ENCODE data around the gene FRYL.
"Not testable (repeated sequence)": the region's sequence is repeated elsewhere in the genome, so short reads cannot be mapped to it uniquely, and the experiment has no call there.

The FRYL gene

GRCh38 chr4:48683784-48684666 is 96.1 kb downstream of the FRYL start:
- no peak overlapping the region for H3K4me2 ChIP-seq (ENCODE audit: low read depth, low read length, poor library complexity, severe bottlenecking)
- no peaks in the 10 kb centered on the region; the same call in 1 of the 2 replicates for H3K36me3 ChIP-seq (ENCODE audit: low read length)
- no peak overlapping the region for H2AFZ ChIP-seq (ENCODE audit: low read depth, low read length, severe bottlenecking)
- no peaks in the 10 kb centered on the region for H4K20me1 ChIP-seq (ENCODE audit: low read depth, low read length)
- no peak overlapping the region for H3K4me3 ChIP-seq (ENCODE audit: insufficient read depth, low read length, poor library complexity, severe bottlenecking)
- H3K79me2 ChIP-seq (ENCODE audit: insufficient read depth, low read length): peaks cover 69% of the 10 kb centered on the region
- peaks cover 4% of the 10 kb centered on the region; the same call in 1 of the 2 replicates for H3F3A ChIP-seq (ENCODE audit: insufficient read depth)
- H3K9ac ChIP-seq (ENCODE audit: low read length): no peak overlapping the region
- no peak for TF ChIP-seq EZH2phosphoT487 (conservative IDR thresholded peaks at IDR 0.05; ENCODE audit: low read length)
- TF ChIP-seq CTCF (IDR thresholded peaks at IDR 0.05; ENCODE audit: insufficient read depth, low read length, poor library complexity, severe bottlenecking): no peak
- H3K9me2 ChIP-seq (replicated peaks; ENCODE audit: insufficient read depth, low read length): no peaks in the 10 kb centered on the region
- no peak overlapping the region for H3K27ac ChIP-seq (ENCODE audit: low read depth, low read length)
- no peaks in the 10 kb centered on the region for H3K27me3 ChIP-seq (ENCODE audit: low read length)
- no peaks in the 10 kb centered on the region for H3K9me3 ChIP-seq (ENCODE audit: insufficient read depth, low read length)

GRCh38 chr4:48682870-48683269 is 97.2 kb downstream of the FRYL start:
- not testable (repeated sequence) for H2AFZ ChIP-seq (ENCODE audit: low read depth, low read length, severe bottlenecking); H3K27me3 ChIP-seq (ENCODE audit: low read length); H3K9ac ChIP-seq (ENCODE audit: low read length); H3K9me3 ChIP-seq (ENCODE audit: insufficient read depth, low read length); H3F3A ChIP-seq (ENCODE audit: insufficient read depth); H3K9me2 ChIP-seq (replicated peaks; ENCODE audit: insufficient read depth, low read length); H3K4me2 ChIP-seq (ENCODE audit: low read depth, low read length, poor library complexity, severe bottlenecking); H3K27ac ChIP-seq (ENCODE audit: low read depth, low read length); H3K36me3 ChIP-seq (ENCODE audit: low read length); H3K4me3 ChIP-seq (ENCODE audit: insufficient read depth, low read length, poor library complexity, severe bottlenecking); H4K20me1 ChIP-seq (ENCODE audit: low read depth, low read length)
- H3K79me2 ChIP-seq (ENCODE audit: insufficient read depth, low read length): peaks cover 69% of the 10 kb centered on the region

DNA sequence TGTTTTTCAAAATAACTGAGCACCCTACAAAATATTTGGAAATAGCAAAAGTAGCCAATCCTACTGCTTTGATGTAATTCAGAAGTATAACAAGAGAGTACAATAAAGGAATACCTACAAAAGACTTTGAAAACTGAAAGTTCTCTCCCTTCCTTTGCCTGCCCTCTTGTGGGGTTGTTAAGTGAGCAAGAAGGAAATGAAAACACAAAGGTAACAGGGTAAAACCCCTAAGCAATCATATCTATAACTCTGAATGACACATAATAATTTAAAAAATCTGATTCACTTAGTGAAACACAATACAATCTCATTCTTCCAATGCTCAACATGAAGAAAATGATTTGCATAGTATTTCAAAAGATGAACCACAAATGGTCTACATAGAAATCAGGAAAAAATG is 98.2 kb downstream of the FRYL start:
- H3K79me2 ChIP-seq (ENCODE audit: insufficient read depth, low read length): peaks cover 67% of the 10 kb centered on the region
- H3K27ac ChIP-seq (ENCODE audit: low read depth, low read length): no peak overlapping the region
- H3F3A ChIP-seq (ENCODE audit: insufficient read depth): peaks cover 9% of the 10 kb centered on the region; the same call in 1 of the 2 replicates
- no peak overlapping the region for H3K9ac ChIP-seq (ENCODE audit: low read length)
- no peak overlapping the region for H3K4me3 ChIP-seq (ENCODE audit: insufficient read depth, low read length, poor library complexity, severe bottlenecking)
- TF ChIP-seq CTCF (IDR thresholded peaks at IDR 0.05; ENCODE audit: insufficient read depth, low read length, poor library complexity, severe bottlenecking) (no peak), EZH2phosphoT487 (conservative IDR thresholded peaks at IDR 0.05; ENCODE audit: low read length) (no peak)
- H2AFZ ChIP-seq (ENCODE audit: low read depth, low read length, severe bottlenecking): no peak overlapping the region
- no peaks in the 10 kb centered on the region for H3K9me3 ChIP-seq (ENCODE audit: insufficient read depth, low read length)
- H3K4me2 ChIP-seq (ENCODE audit: low read depth, low read length, poor library complexity, severe bottlenecking): no peak overlapping the region
- no peaks in the 10 kb centered on the region; the same call in 1 of the 2 replicates for H3K36me3 ChIP-seq (ENCODE audit: low read length)
- H3K27me3 ChIP-seq (ENCODE audit: low read length): no peaks in the 10 kb centered on the region
- no peaks in the 10 kb centered on the region for H3K9me2 ChIP-seq (replicated peaks; ENCODE audit: insufficient read depth, low read length)
- no peaks in the 10 kb centered on the region for H4K20me1 ChIP-seq (ENCODE audit: low read depth, low read length)

Data from SU-DHL-6 (cell line).